Measurements from ENCODE around the gene REEP5. TPM values are rescaled to one million over a fixed set of nuclear protein-coding genes. Genes with fewer than 3 reads are reported as not detected.
"Not testable (repeated sequence)": the region's sequence is repeated elsewhere in the genome, so short reads cannot be mapped to it uniquely, and the experiment has no call there.

REEP5 gene
- total RNA-seq (2012; rRNA removed) = 31.7 and 51.8 TPM in 2 replicates

DNA sequence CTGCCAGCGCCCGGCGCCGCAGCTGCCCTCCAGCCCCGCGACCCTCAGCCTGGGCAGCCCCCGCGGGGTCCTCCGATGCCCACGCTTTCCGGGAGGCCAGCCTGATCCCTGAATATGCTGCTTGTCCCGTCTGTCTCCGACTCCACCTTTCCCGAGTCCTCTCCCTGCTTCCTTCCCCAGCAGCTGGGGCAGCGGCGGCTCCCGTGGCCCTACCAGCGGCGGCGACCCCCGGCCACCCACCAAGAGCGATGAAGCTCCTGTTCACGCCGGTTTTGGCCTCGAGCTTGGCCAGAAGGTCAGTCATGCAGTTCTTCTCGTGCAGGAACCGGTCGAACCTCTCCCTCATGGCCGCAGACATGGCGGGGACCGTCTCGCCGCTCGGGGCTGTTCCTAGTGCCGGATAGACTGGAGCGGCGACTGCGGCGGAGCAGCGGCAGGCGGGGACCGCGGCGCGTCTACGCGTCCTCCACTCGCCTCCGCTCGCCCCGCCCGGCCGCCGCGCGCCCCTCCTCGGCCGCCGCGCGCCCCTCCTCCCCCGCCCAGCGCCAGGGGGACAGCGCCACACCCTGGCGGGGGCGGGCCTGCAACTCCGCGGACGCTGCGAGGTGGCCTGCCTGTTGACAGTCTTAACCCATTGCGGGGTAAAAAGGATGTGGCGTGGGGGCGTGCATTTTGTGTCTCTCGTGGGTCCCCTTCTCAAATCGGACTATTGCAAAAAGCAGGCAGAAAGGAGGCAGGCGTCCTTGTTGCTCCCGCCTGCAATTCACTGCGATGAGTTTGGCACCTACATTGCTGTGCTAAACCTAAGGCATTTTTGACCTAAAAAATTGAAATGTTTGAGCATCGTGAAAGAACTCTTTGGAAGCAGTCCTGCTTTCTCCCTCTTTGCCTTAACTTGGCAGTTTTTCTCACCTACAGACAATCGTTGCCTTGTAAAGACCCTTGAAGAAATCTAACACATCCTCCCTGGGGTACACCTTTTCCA lies at the start of gene REEP5:
Gene REEP5 (minus strand): TSS at position 395 of the 985 bp plus-strand sequence. CDS start 37 bp downstream, at position 358.
- peaks cover 27% of the 10 kb centered on the region for H3K36me3 ChIP-seq (ENCODE audit: insufficient read depth, low read length)
- peaks cover 3% of the 10 kb centered on the region for H3K27me3 ChIP-seq (ENCODE audit: control insufficient read depth, insufficient read depth, low read length)
- peak within 1 kb of the TSS; percentile 91 for H3K9ac ChIP-seq (ENCODE audit: low read depth, low read length)
- peak within 1 kb of the TSS; percentile 100 for H3K4me3 ChIP-seq (ENCODE audit: low read length)
- no peaks in the 10 kb centered on the region for H3K9me3 ChIP-seq (replicated peaks; ENCODE audit: low read length)
- peak within 1 kb of the TSS; percentile 89 for H3K4me2 ChIP-seq (ENCODE audit: low read length)
- peaks cover 21% of the 10 kb centered on the region for H3K4me1 ChIP-seq (ENCODE audit: control insufficient read depth, insufficient read depth, low read length)

DNA sequence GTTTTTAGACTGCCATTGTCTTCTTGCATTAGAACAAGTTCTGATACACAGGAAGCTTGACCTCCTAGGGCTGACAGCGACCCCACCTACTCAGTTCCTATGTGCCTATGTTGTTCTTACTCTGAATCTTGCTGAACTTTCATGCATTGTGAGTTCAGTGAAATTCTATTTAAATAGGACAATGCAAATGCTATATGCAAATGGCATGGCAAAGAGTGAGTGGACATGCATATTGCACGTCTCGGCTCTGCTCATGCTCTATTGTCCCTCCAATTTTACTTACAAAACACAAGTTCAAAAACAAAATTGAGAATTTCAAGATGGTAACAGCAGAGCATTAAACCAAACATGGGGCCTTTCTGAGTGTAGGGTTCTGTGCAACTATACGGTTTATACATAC lies 49.2 kb upstream of the REEP5 start:
- Histone ChIP-seq H3K36me3 (ENCODE audit: insufficient read depth, low read length) (no peaks in the 10 kb centered on the region), H3K9ac (ENCODE audit: low read depth, low read length) (no peak overlapping the region), H3K9me3 (replicated peaks; ENCODE audit: low read length) (no peaks in the 10 kb centered on the region), H3K4me3 (ENCODE audit: low read length) (no peak overlapping the region), H3K4me2 (ENCODE audit: low read length) (no peak overlapping the region), H3K4me1 (ENCODE audit: control insufficient read depth, insufficient read depth, low read length) (peaks cover 6% of the 10 kb centered on the region), H3K27me3 (ENCODE audit: control insufficient read depth, insufficient read depth, low read length) (peaks cover 3% of the 10 kb centered on the region)

DNA sequence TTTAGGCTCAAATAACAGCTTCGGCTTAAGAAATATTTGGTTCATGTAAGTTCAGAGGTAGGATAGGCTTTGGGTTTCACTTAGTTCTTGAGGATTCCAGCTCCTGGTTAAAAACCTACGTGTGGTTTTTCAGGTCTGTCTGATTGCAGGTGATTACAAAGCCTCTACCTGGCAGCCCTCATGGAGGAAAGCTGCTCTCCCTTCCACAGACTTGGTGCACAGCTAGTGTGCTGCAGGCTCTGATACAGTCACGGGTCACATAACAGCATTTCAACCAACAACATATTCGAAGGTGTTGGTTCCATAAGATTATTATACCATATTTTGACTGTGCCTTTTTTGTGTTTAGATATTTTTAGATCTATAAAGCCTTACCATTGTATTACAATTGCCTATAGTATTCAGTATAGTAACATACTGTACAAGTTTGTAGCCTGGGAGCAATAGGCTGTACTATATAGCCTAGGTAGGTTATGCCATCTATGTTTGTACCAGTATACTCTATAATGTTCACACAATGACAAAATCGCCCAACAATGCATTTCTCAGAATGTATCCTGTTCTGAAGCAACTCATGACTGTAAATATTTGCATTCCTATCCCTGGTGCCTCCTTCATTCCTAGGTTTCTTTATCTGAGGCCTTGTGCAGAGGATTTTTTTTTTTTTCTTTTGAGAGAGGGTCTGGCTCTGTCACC lies 46.5 kb upstream of the REEP5 start:
- Histone ChIP-seq H3K4me1 (ENCODE audit: control insufficient read depth, insufficient read depth, low read length) (peaks cover 5% of the 10 kb centered on the region), H3K27me3 (ENCODE audit: control insufficient read depth, insufficient read depth, low read length) (peaks cover 3% of the 10 kb centered on the region), H3K9me3 (replicated peaks; ENCODE audit: low read length) (no peaks in the 10 kb centered on the region), H3K4me3 (ENCODE audit: low read length) (no peak overlapping the region), H3K36me3 (ENCODE audit: insufficient read depth, low read length) (no peaks in the 10 kb centered on the region), H3K4me2 (ENCODE audit: low read length) (no peak overlapping the region), H3K9ac (ENCODE audit: low read depth, low read length) (no peak overlapping the region)

DNA sequence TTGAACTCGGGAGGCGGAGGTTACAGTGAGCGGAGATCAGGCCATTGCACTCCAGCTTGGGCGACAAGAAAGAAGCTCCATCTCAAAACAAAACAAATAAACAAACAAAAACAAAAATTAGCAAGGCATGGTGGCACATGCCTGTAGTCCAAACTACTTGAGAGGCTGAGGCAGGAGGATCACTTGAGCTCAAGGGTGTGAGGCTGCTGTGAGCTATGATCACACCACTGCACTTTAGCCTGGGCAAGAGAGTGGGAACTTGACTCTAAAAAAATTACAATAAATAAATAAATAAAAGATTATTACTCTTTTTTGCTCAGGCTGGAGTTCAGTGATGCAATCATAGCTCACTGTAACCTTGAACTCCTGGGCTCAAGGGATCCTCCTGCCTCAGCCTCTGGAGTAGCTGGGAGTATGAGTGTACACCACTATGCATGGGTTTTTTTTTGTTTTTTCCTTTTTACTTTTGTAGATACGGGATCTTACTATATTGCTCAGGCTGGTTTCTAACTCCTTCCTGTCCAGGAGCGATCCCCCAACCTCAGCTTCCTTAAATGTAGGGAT lies 45.6 kb upstream of the REEP5 start:
- Histone ChIP-seq H3K4me2 (ENCODE audit: low read length) (no peak overlapping the region), H3K4me1 (ENCODE audit: control insufficient read depth, insufficient read depth, low read length) (peaks cover 12% of the 10 kb centered on the region), H3K9me3 (replicated peaks; ENCODE audit: low read length) (no peaks in the 10 kb centered on the region), H3K36me3 (ENCODE audit: insufficient read depth, low read length) (no peaks in the 10 kb centered on the region), H3K27me3 (ENCODE audit: control insufficient read depth, insufficient read depth, low read length) (peaks cover 3% of the 10 kb centered on the region), H3K9ac (ENCODE audit: low read depth, low read length) (no peak overlapping the region), H3K4me3 (ENCODE audit: low read length) (no peak overlapping the region)

DNA sequence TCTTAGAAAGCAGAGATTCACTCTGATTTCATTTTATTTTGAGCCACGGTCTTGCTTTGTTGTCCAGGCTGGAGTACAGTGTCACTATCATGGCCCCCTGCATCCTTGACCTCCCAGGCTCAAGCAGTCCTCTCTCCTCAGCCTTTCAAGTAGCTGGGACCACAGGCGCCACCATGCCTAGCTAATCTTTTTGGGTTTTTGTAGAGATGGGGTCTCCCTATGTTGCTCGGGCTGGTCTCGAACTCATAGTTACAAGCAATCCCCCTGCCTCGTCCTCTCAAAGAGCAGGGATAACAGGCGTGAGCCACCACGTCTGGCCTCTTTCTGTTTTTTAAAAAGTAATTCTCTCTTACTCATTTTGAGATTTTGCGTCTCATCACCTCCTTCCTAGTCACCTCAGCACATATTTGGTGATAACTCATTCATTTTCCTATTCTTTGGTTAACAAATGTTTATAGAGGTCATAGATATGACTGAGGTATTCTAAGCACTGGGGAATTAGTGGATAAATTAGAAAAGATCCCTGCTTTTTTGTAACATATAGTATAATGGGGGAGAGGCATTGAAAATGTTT lies 43.8 kb upstream of the REEP5 start:
- Histone ChIP-seq H3K4me1 (ENCODE audit: control insufficient read depth, insufficient read depth, low read length) (peaks cover 14% of the 10 kb centered on the region), H3K9me3 (replicated peaks; ENCODE audit: low read length) (no peaks in the 10 kb centered on the region)

DNA sequence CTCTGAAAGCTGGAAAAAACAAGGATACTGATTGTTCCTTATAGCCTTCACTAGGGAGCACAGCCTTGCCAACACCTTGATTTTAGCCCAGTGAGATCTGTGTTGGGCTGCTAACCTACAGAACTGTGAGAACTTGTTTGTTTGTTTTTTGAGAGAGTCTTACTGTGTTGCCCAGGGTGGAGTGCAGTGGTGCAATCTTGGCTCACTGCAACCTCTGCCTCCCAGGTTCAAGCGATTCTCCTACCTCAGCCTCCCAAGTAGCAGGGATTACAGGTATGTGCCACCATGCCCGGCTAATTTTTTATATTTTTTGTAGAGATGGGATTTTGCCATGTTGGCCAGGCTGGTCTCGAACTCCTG lies 41.3 kb upstream of the REEP5 start:
- H3K9ac ChIP-seq (ENCODE audit: low read depth, low read length) = not testable (repeated sequence)

More for the DNA sequence above, 43.8 kb upstream of the REEP5 start:
- no peaks in the 10 kb centered on the region for H3K36me3 ChIP-seq (ENCODE audit: insufficient read depth, low read length)
- no peak overlapping the region for H3K4me3 ChIP-seq (ENCODE audit: low read length)
- no peak overlapping the region for H3K4me2 ChIP-seq (ENCODE audit: low read length)
- H3K9ac ChIP-seq (ENCODE audit: low read depth, low read length) = no peak overlapping the region
- peaks cover 3% of the 10 kb centered on the region for H3K27me3 ChIP-seq (ENCODE audit: control insufficient read depth, insufficient read depth, low read length)

DNA sequence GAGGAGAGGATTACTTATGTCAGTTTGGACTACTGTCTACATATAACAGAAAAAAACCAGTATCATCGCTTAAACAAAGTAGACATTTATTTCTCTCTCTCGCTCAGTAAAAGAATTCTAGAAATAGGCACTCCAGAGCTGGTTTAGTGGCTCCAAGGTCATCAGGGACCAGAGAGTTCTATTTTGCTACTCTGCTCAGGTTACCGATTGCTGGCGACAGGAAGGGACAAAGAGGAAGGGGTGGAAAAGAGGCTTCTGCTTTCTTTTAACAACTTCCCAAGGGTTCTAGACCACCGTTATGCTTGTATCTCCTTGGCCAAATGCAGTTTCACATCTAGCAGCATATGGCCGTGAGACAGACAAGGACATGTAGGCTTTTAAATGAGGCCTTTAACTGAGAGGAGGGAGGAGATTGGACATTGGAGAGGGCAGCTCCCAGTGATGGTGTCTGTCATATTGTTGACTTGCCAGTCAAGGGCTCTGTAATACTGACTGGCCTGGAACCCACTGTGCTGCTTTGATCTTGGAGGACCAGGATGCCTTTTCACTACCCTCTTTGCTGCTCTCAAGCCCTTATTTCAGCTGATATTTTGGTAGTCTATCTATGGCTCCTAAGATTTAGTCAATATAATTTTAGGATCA lies 39.0 kb upstream of the REEP5 start:
- Histone ChIP-seq H3K4me3 (ENCODE audit: low read length) (no peak overlapping the region), H3K36me3 (ENCODE audit: insufficient read depth, low read length) (no peaks in the 10 kb centered on the region), H3K4me2 (ENCODE audit: low read length) (no peak overlapping the region), H3K27me3 (ENCODE audit: control insufficient read depth, insufficient read depth, low read length) (peaks cover 5% of the 10 kb centered on the region), H3K9ac (ENCODE audit: low read depth, low read length) (no peak overlapping the region), H3K4me1 (ENCODE audit: control insufficient read depth, insufficient read depth, low read length) (peaks cover 52% of the 10 kb centered on the region), H3K9me3 (replicated peaks; ENCODE audit: low read length) (no peaks in the 10 kb centered on the region)

More for the DNA sequence above, 41.3 kb upstream of the REEP5 start:
- H3K36me3 ChIP-seq (ENCODE audit: insufficient read depth, low read length); H3K4me3 ChIP-seq (ENCODE audit: low read length); H3K9me3 ChIP-seq (replicated peaks; ENCODE audit: low read length); H3K27me3 ChIP-seq (ENCODE audit: control insufficient read depth, insufficient read depth, low read length); H3K4me2 ChIP-seq (ENCODE audit: low read length): not testable (repeated sequence)
- peaks cover 37% of the 10 kb centered on the region for H3K4me1 ChIP-seq (ENCODE audit: control insufficient read depth, insufficient read depth, low read length)

DNA sequence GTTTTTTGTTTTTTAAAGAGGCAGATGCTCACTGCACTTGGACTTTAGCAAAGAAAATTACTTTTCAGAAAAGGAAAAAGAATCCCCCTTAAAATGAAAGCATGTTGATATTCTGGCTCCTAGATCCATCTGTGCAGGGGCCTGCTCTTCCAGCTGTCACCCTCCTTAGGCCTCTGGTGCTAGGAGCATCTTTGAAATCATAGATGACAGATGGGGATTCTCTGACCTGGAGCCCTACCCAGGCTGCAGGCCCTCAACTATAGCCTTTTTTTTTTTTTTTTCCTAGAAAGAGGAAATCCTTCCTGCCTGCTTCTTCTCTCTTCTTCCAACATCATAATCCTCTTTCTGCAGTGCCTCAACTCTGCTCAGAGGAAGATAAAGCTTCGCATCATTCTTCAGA lies 38.3 kb upstream of the REEP5 start:
- Histone ChIP-seq H3K9ac (ENCODE audit: low read depth, low read length) (no peak overlapping the region), H3K9me3 (replicated peaks; ENCODE audit: low read length) (no peaks in the 10 kb centered on the region), H3K4me1 (ENCODE audit: control insufficient read depth, insufficient read depth, low read length) (peaks cover 52% of the 10 kb centered on the region), H3K4me3 (ENCODE audit: low read length) (no peak overlapping the region), H3K36me3 (ENCODE audit: insufficient read depth, low read length) (no peaks in the 10 kb centered on the region), H3K4me2 (ENCODE audit: low read length) (peak overlapping the region; percentile 7), H3K27me3 (ENCODE audit: control insufficient read depth, insufficient read depth, low read length) (peaks cover 5% of the 10 kb centered on the region)

DNA sequence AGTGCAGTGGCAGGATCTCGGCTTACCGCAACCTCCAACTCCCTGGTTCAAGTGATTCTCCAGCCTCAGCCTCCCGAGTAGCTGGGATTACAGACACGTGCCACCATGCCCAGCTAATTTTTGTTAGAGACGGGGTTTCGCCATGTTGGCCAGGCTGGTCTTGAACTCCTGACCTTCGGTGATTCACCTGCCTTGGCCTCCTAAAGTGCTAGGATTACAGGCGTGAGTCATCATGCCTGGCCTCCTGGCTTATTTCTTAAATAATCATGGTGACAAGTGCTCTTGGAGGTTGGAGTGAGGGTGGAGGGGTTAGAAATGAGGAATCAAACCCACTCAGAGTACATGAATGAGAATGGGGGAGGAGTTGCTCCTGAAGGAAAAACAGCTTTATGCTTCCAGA lies 37.8 kb upstream of the REEP5 start:
- Histone ChIP-seq H3K4me1 (ENCODE audit: control insufficient read depth, insufficient read depth, low read length) (peaks cover 52% of the 10 kb centered on the region), H3K4me2 (ENCODE audit: low read length) (peak overlapping the region; percentile 7)
- H3K9ac ChIP-seq (ENCODE audit: low read depth, low read length); H3K9me3 ChIP-seq (replicated peaks; ENCODE audit: low read length); H3K36me3 ChIP-seq (ENCODE audit: insufficient read depth, low read length); H3K27me3 ChIP-seq (ENCODE audit: control insufficient read depth, insufficient read depth, low read length); H3K4me3 ChIP-seq (ENCODE audit: low read length): not testable (repeated sequence)

DNA sequence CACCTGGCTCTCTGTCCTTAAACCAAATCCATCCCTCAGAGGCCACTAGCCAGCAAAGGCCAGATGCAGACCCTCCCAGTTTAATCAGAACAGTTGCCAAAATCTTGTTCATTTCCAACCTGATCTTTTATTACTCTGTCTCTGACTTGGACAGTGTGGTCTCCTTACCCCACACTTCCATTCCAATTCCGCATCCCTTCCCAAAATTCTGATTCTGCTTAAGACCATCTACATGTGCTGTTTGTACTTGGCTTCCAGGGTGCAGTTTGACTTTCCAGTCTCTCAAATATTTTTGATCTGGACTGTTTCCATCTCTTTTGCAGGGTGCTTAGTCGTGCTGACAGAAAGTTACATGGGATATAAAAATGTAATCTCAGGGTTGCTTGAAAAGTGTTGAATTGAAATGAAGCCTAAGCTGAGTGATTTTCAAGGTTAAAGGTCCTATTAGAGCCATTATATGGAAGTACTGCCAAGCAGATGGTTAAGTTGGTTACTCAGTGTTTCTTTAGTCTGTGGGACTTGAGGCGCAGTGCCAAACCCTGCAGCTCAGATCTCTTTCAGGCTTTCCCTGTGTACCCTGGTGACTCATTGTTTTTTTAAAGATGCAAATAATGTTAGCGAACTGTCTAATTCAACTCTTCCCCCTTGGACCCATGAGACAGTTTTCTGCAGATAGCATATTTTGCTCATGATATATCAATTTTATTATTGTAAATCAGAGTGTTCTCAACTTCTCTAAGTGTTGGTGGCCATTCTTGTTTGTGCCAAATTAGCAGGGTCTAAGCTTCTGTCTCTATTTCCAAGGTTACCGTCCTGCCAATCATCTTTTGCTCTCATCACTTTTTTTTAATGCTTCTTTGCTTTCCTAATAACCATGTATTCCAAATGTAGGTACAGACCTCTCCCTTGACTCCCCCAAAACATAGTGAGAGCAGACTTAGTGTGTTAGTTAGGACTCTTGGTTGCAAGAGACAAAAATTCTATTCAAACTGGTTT lies 36.4 kb upstream of the REEP5 start:
- H3K9me3 ChIP-seq (replicated peaks; ENCODE audit: low read length) = no peaks in the 10 kb centered on the region
- H3K27me3 ChIP-seq (ENCODE audit: control insufficient read depth, insufficient read depth, low read length) = peaks cover 9% of the 10 kb centered on the region
- no peaks in the 10 kb centered on the region for H3K36me3 ChIP-seq (ENCODE audit: insufficient read depth, low read length)
- peak overlapping the region; percentile 61 for H3K4me2 ChIP-seq (ENCODE audit: low read length)
- no peak overlapping the region for H3K9ac ChIP-seq (ENCODE audit: low read depth, low read length)
- H3K4me3 ChIP-seq (ENCODE audit: low read length) = peak overlapping the region; percentile 26
- peaks cover 45% of the 10 kb centered on the region for H3K4me1 ChIP-seq (ENCODE audit: control insufficient read depth, insufficient read depth, low read length)

Data from skeletal muscle satellite cell (primary cell).